ENCODE measurements around the gene MYBPC1.
A peak's percentile ranks its signal among the peaks of the same experiment; 100 is the strongest.

MYBPC1 gene

GRCh38 chr12:101697197-101697929 lies 102.6 kb downstream of the MYBPC1 start, which contains the start of gene CHPT1:
TSS of gene CHPT1 (plus strand) at chr12:101697640. CDS start at chr12:101697862, 222 bp downstream.
- TF ChIP-seq EZH2phosphoT487 (conservative IDR thresholded peaks at IDR 0.05; ENCODE audit: low read length) = no peak
- no peaks in the 10 kb centered on the region for H3K27me3 ChIP-seq (ENCODE audit: low read length)
- peak within 1 kb of the TSS; percentile 66 for H3K9ac ChIP-seq (ENCODE audit: low read length)
- no peaks in the 10 kb centered on the region for H3K9me2 ChIP-seq (replicated peaks; ENCODE audit: insufficient read depth, low read length)
- H4K20me1 ChIP-seq (ENCODE audit: low read depth, low read length) = no peaks in the 10 kb centered on the region
- H3K4me2 ChIP-seq (ENCODE audit: low read depth, low read length, poor library complexity, severe bottlenecking) = peak within 1 kb of the TSS; percentile 78
- H2AFZ ChIP-seq (ENCODE audit: low read depth, low read length, severe bottlenecking) = peak within 1 kb of the TSS; percentile 93
- H3K9me3 ChIP-seq (ENCODE audit: insufficient read depth, low read length) = no peaks in the 10 kb centered on the region
- H3K27ac ChIP-seq (ENCODE audit: low read depth, low read length) = no peak within 1 kb of the TSS; the same call in 1 of the 2 replicates
- H3K4me3 ChIP-seq (ENCODE audit: insufficient read depth, low read length, poor library complexity, severe bottlenecking) = peak within 1 kb of the TSS; percentile 66
- H3K36me3 ChIP-seq (ENCODE audit: low read length) = no peaks in the 10 kb centered on the region
- peaks cover 5% of the 10 kb centered on the region; the same call in 1 of the 2 replicates for H3F3A ChIP-seq (ENCODE audit: insufficient read depth)
- H3K79me2 ChIP-seq (ENCODE audit: insufficient read depth, low read length) = no peaks in the 10 kb centered on the region

- Histone ChIP-seq H3F3A (ENCODE audit: insufficient read depth) (peaks cover 5% of the 10 kb centered on the region; the same call in 1 of the 2 replicates), H3K27ac (ENCODE audit: low read depth, low read length) (no peak overlapping the region; the same call in 1 of the 2 replicates), H3K36me3 (ENCODE audit: low read length) (no peaks in the 10 kb centered on the region), H3K9me3 (ENCODE audit: insufficient read depth, low read length) (no peaks in the 10 kb centered on the region), H3K79me2 (ENCODE audit: insufficient read depth, low read length) (no peaks in the 10 kb centered on the region), H3K4me2 (ENCODE audit: low read depth, low read length, poor library complexity, severe bottlenecking) (peak overlapping the region; percentile 78), H3K4me3 (ENCODE audit: insufficient read depth, low read length, poor library complexity, severe bottlenecking) (peak overlapping the region; percentile 66), H3K9ac (ENCODE audit: low read length) (peak overlapping the region; percentile 66), H3K9me2 (replicated peaks; ENCODE audit: insufficient read depth, low read length) (no peaks in the 10 kb centered on the region), H2AFZ (ENCODE audit: low read depth, low read length, severe bottlenecking) (peak overlapping the region; percentile 69), H4K20me1 (ENCODE audit: low read depth, low read length) (no peaks in the 10 kb centered on the region), H3K27me3 (ENCODE audit: low read length) (no peaks in the 10 kb centered on the region)
- TF ChIP-seq EZH2phosphoT487 (conservative IDR thresholded peaks at IDR 0.05; ENCODE audit: low read length) (no peak), CTCF (IDR thresholded peaks at IDR 0.05; ENCODE audit: insufficient read depth, low read length, poor library complexity, severe bottlenecking) (no peak)
Observed at GRCh38 chr12:101697930-101698799, 103.4 kb downstream of the MYBPC1 start.

- no peaks in the 10 kb centered on the region for H3K79me2 ChIP-seq (ENCODE audit: insufficient read depth, low read length)
- no peaks in the 10 kb centered on the region for H3K9me3 ChIP-seq (ENCODE audit: insufficient read depth, low read length)
- no peak overlapping the region for H2AFZ ChIP-seq (ENCODE audit: low read depth, low read length, severe bottlenecking)
- no peak overlapping the region for H3K27ac ChIP-seq (ENCODE audit: low read depth, low read length)
- peak overlapping the region; percentile 78 for H3K4me2 ChIP-seq (ENCODE audit: low read depth, low read length, poor library complexity, severe bottlenecking)
- H3K9me2 ChIP-seq (replicated peaks; ENCODE audit: insufficient read depth, low read length) = no peaks in the 10 kb centered on the region
- H4K20me1 ChIP-seq (ENCODE audit: low read depth, low read length) = no peaks in the 10 kb centered on the region
- H3F3A ChIP-seq (ENCODE audit: insufficient read depth) = peaks cover 5% of the 10 kb centered on the region; the same call in 1 of the 2 replicates
- no peaks in the 10 kb centered on the region for H3K36me3 ChIP-seq (ENCODE audit: low read length)
- TF ChIP-seq CTCF (IDR thresholded peaks at IDR 0.05; ENCODE audit: insufficient read depth, low read length, poor library complexity, severe bottlenecking) = peak; percentile 18
- TF ChIP-seq EZH2phosphoT487 (conservative IDR thresholded peaks at IDR 0.05; ENCODE audit: low read length) = no peak
- no peaks in the 10 kb centered on the region for H3K27me3 ChIP-seq (ENCODE audit: low read length)
- peak overlapping the region; percentile 66 for H3K4me3 ChIP-seq (ENCODE audit: insufficient read depth, low read length, poor library complexity, severe bottlenecking)
- H3K9ac ChIP-seq (ENCODE audit: low read length) = no peak overlapping the region
Observed at GRCh38 chr12:101698800-101699347, 104.1 kb downstream of the MYBPC1 start.

Data from SU-DHL-6 (cell line).